Measurements from ENCODE around the gene ZFAND6.

Gene ZFAND6

GRCh38 chr15:80159301-80159700, 99.8 kb downstream of the ZFAND6 start:
- no peak overlapping the region for H3K27ac ChIP-seq
- TF ChIP-seq, protein P1, sequence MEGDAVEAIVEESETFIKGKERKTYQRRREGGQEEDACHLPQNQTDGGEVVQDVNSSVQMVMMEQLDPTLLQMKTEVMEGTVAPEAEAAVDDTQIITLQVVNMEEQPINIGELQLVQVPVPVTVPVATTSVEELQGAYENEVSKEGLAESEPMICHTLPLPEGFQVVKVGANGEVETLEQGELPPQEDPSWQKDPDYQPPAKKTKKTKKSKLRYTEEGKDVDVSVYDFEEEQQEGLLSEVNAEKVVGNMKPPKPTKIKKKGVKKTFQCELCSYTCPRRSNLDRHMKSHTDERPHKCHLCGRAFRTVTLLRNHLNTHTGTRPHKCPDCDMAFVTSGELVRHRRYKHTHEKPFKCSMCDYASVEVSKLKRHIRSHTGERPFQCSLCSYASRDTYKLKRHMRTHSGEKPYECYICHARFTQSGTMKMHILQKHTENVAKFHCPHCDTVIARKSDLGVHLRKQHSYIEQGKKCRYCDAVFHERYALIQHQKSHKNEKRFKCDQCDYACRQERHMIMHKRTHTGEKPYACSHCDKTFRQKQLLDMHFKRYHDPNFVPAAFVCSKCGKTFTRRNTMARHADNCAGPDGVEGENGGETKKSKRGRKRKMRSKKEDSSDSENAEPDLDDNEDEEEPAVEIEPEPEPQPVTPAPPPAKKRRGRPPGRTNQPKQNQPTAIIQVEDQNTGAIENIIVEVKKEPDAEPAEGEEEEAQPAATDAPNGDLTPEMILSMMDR (conservative IDR thresholded peaks at IDR 0.05), result no peak

DNA sequence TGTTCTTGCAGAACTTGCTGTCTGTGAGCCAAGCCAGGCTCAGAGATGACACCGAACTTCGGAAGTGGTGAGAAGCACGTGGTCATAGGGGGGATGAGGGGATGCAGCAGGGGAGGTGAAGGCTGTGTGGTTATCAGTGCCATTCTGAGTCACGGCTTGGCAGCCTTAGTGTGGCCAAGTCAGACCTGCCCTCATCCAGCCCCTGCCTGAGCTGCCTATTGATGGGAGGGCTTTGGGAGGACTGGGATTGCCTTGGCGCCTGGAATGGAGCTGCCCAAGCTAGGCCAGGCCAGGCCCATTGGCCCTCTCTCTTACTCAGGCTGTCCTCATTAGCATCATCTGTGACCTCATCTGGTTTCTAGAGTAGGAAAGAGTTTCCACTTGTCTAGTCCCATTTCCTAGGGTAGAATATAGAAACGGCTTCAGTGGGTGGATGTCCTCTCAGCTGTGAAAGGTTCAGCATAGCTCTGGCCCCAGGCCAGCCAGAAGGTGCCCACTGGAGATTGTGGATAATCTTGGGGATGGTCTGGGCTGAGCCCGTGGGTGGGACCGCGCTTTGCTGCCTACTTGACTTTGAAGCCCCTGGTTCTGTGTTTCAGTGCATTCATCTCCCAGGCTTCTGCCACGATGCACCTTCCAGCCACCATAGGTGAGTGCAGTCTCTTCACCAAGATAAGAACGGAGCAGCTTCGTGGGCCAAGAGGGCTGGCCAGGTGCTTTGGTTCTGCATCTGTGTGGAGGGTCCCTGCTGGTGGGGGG, 100.5 kb downstream of the ZFAND6 start:
- no peak overlapping the region for H3K27ac ChIP-seq
- TF ChIP-seq, protein P1 (conservative IDR thresholded peaks at IDR 0.05), result no peak

DNA sequence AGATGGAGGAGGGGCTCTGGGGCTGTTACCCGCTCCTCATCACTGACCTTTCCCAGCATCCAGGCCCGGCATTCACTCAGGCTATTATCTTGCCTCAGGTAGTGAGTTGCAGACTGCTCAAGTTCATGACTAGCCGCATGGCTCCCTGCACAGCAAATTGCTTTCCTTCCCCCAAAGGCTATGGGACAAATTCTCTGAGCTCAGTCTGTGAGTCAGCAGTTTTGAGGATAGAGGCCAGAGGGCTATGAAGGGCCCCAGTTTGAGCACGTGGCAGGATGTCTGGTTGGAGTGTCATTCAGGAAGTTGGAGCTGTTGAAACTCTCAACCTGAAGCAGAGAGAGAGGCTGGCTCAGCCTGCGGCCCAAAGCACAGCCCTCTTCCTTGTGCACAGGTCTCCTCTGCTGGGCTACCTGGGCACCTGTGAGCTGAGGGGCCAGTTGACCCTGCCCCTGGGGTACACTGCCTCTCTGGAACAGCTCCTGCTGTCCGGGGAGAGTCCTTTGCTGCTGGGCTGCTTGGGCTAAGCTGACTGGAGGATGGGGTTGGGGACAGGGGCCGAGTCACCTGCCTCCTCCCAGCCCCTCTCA, 101.2 kb downstream of the ZFAND6 start:
- TF ChIP-seq, protein P1 (conservative IDR thresholded peaks at IDR 0.05), result no peak
- no peak overlapping the region for H3K27ac ChIP-seq

- TF ChIP-seq, protein P1 (conservative IDR thresholded peaks at IDR 0.05), result no peak
- H3K27ac ChIP-seq, result peak overlapping the region; percentile 35
Measured at GRCh38 chr15:80161468-80162016, 102.1 kb downstream of the ZFAND6 start.

GRCh38 chr15:80162059-80162554, 102.6 kb downstream of the ZFAND6 start:
- TF ChIP-seq, protein P1 (conservative IDR thresholded peaks at IDR 0.05), result no peak
- peak overlapping the region; percentile 35 for H3K27ac ChIP-seq

GRCh38 chr15:80163217-80163616, 103.7 kb downstream of the ZFAND6 start:
- no peak overlapping the region for H3K27ac ChIP-seq
- TF ChIP-seq, protein P1 (conservative IDR thresholded peaks at IDR 0.05), result no peak

DNA sequence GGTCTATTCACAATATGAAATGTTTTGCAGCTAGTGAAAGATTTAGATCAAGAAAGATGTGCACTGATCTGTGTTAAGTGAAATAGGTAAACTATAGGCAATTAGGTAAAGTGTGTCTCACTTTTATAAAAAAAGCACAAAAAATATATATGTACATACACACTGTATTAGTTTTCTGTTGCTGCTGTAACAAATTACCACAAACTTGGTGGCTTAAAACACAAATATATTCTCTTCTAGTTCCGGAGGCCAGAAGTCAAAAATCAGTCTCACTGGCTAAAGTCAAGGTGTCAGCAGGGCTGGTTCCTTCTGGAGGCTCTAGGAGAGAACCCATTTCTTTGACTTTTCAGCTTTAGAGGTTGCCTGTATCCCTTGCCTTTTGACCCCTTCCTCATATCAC, 104.4 kb downstream of the ZFAND6 start:
- TF ChIP-seq, protein P1 (conservative IDR thresholded peaks at IDR 0.05), result no peak

More for the DNA sequence above, 104.4 kb downstream of the ZFAND6 start:
- no peak overlapping the region for H3K27ac ChIP-seq
